HepG2 (cell line): ENCODE data around the gene ZSWIM6. TPM values are rescaled to one million over a fixed set of nuclear protein-coding genes. Genes with fewer than 3 reads are reported as not detected.

Experiments used
- ATAC-seq: fragments of 200-7000 bp; cut with Tn5 transposase; 3 replicates; pipeline ENCODE4 v1.9.1; 2020; ENCODE audit warnings: mild to moderate bottlenecking, moderate library complexity
- BruUV-seq: library from RNA; stranded (reverse); fragments of 400-500 nt; replicated peaks from 2 replicates; lab custom pipeline; 2021; lab: Mats Ljungman, UMichigan
- CTCF ChIA-PET: fragments of 300-600 bp; formaldehyde crosslinking; extraction: SDS; loops from one replicate; lab custom pipeline; 2021; ENCODE audit warnings: low total read pairs, inconsistent platforms, low intra/inter-chr PET ratio; lab: Yijun Ruan, JAX
- POLR2A ChIA-PET: fragments of 350-600 bp; sonication (Branson Sonifier 250); formaldehyde crosslinking; loops from one replicate; lab custom pipeline; 2020; ENCODE audit warnings: antibody characterized with exemption, inconsistent platforms; lab: Yijun Ruan, JAX
- DNase-seq: peaks from one replicate; pipeline ENCODE4 v3.0.0-alpha.2; 2015; ENCODE audit warnings: low spot score
- FAIRE-seq: peaks from 3 replicates; lab custom pipeline; 2011; peaks lifted over from hg19 to GRCh38; lab: Jason Lieb, UNC
- H2AFZ ChIP-seq: one replicate; pipeline ENCODE4 v1.6.1; 2011; ENCODE audit warnings: low read length, inconsistent platforms
- H3K27ac ChIP-seq: fragments of 300-600 bp; 3 replicates; pipeline ENCODE4 v1.8.0; 2011; ENCODE audit warnings: mixed run types, mild to moderate bottlenecking, mixed read lengths, low read length, inconsistent platforms; ENCODE audit not compliant: insufficient read depth; ENCODE audit errors: extremely low read length
- H3K27me3 ChIP-seq, 2 experiments: fragments of 200-600 bp in 1 of 2; 2 replicates in 1 of 2; 3 replicates in 1 of 2; pipeline versions ENCODE4 v1.6.0 to v1.8.0; 2011; ENCODE audit warnings: low read length in 2 of 2, mild to moderate bottlenecking in 2 of 2, moderate library complexity in 2 of 2, inconsistent platforms in 1 of 2; ENCODE audit not compliant: insufficient read depth in 2 of 2, control insufficient read depth in 1 of 2
- H3K36me3 ChIP-seq, 2 experiments: fragments of 200-600 bp in 1 of 2; replicated peaks in 1 of 2; 2 replicates in 1 of 2; 3 replicates in 1 of 2; pipeline versions ENCODE4 v1.5.1 to v1.8.0; 2011; ENCODE audit warnings: low read length in 2 of 2, inconsistent platforms in 1 of 2; ENCODE audit not compliant: insufficient read depth in 2 of 2, control insufficient read depth in 1 of 2
- H3K4me1 ChIP-seq: 2 replicates; pipeline ENCODE4 v1.5.1; 2012; ENCODE audit warnings: low read length, inconsistent platforms; ENCODE audit not compliant: insufficient read depth
- H3K4me2 ChIP-seq: 2 replicates; pipeline ENCODE4 v1.6.0; 2011; ENCODE audit warnings: low read depth, low read length, inconsistent platforms
- H3K4me3 ChIP-seq, 3 experiments: fragments of 200-600 bp in 1 of 3; sonication (generic), shearing (Covaris generic) in 1 of 3; replicated peaks in 1 of 3; 2 replicates each; pipeline ENCODE4 v1.5.1; 2011 to 2016; ENCODE audit warnings: low read length in 3 of 3, inconsistent platforms in 2 of 3, low read depth in 2 of 3, mild to moderate bottlenecking in 2 of 3, control low read depth in 1 of 3, mixed read lengths in 1 of 3; ENCODE audit not compliant: insufficient read depth in 1 of 3
- H3K79me2 ChIP-seq: one replicate; pipeline ENCODE4 v1.6.1; 2011; ENCODE audit warnings: low read length, inconsistent platforms; ENCODE audit not compliant: insufficient read depth
- H3K9ac ChIP-seq: 2 replicates; pipeline ENCODE4 v1.6.0; 2011; ENCODE audit warnings: mild to moderate bottlenecking, low read depth, low read length, inconsistent platforms; ENCODE audit not compliant: insufficient read depth
- H3K9me3 ChIP-seq: 2 replicates; pipeline ENCODE4 v1.5.1; 2012; ENCODE audit warnings: mild to moderate bottlenecking, low read length
- H4K20me1 ChIP-seq: 2 replicates; pipeline ENCODE4 v1.6.0; 2011; ENCODE audit warnings: inconsistent platforms, mild to moderate bottlenecking, low read length, moderate library complexity; ENCODE audit not compliant: insufficient read depth
- ARID4A ChIP-seq: sonication (generic); formaldehyde crosslinking; IDR thresholded peaks from 2 replicates; pipeline ENCODE4 v1.5.0; 2020; ENCODE audit warnings: mild to moderate bottlenecking, missing genetic modification reagents, borderline replicate concordance
- MAFF ChIP-seq: IDR thresholded peaks from 2 replicates; pipeline ENCODE4 v1.6.1; 2011; ENCODE audit warnings: low read depth, low read length, improper control_type of control experiment
- MAFK ChIP-seq, 2 experiments: IDR thresholded peaks in 1 of 2; conservative IDR thresholded peaks in 1 of 2; 2 replicates each; pipeline ENCODE4 v1.6.1; 2011; ENCODE audit warnings: improper control_type of control experiment in 2 of 2, low read length in 2 of 2
- MLX ChIP-seq: IDR thresholded peaks from 2 replicates; pipeline ENCODE4 v1.6.1; 2016
- NR3C1 ChIP-seq: sonication (generic); formaldehyde crosslinking; IDR thresholded peaks from 2 replicates; pipeline ENCODE4 v1.4.0; 2020; ENCODE audit warnings: missing genetic modification reagents
- TBX3 ChIP-seq: fragments of 450-650 bp; IDR thresholded peaks from 2 replicates; pipeline ENCODE4 v1.6.1; 2017; ENCODE audit warnings: antibody characterized with exemption, mild to moderate bottlenecking, inconsistent platforms, borderline replicate concordance
- TRIM22 ChIP-seq: fragments of 450-650 bp; IDR thresholded peaks from 2 replicates; pipeline ENCODE4 v1.6.1; 2017
- ZNF607 ChIP-seq: sonication (generic); formaldehyde crosslinking; IDR thresholded peaks from 2 replicates; pipeline ENCODE4 v1.5.1; 2020; ENCODE audit warnings: missing genetic modification reagents, mild to moderate bottlenecking, borderline replicate concordance
- ZNF781 ChIP-seq: sonication (generic); formaldehyde crosslinking; IDR thresholded peaks from 2 replicates; pipeline ENCODE4 v1.5.1; 2020; ENCODE audit warnings: borderline replicate concordance, mild to moderate bottlenecking, missing genetic modification reagents; ENCODE audit errors: not compliant biosample characterization
- ZSCAN5A ChIP-seq: sonication (generic); formaldehyde crosslinking; IDR thresholded peaks from 2 replicates; pipeline ENCODE4 v1.8.0; 2022; ENCODE audit warnings: mild to moderate bottlenecking, missing genetic modification reagents, borderline replicate concordance
- WGBS: methylation state at CpG from one replicate; pipeline ENCODE4 v1.1.6; 2017; ENCODE audit warnings: low lambda C conversion rate; 5-methylcytosine and 5-hydroxymethylcytosine counted together
- in situ Hi-C: cut with HindIII; loops from 2 replicates; pipeline ENCODE4 v1.10.0; 2017; ENCODE audit warnings: low pct_unique_long_range_greater_than_20kb; ENCODE audit not compliant: extremely low pct_ligation_motif_present
- intact Hi-C: fragments of 100-400 bp; cut with micrococcal nuclease; formaldehyde crosslinking; loops from one replicate; pipeline ENCODE4 v1.10.0; 2022; ENCODE audit not compliant: unreplicated experiment
- polyA plus RNA-seq, 8 experiments: library from polyadenylated mRNA; depleted of rRNA in 3 of 8; stranded (reverse) in 7 of 8; unstranded in 1 of 8; fragments of >200 nt; fragmentation: Illumina TruSeq in 4 of 8; extraction: Trizol in 4 of 8; gene quantifications; 2 replicates each; pipeline versions ENCODE4 v1.2.1 to v1.2.3, GENCODE V29; 2011 to 2016; ENCODE audit warnings: low read depth in 4 of 8, missing spikeins in 1 of 8, mixed read lengths in 1 of 8; ENCODE audit not compliant: insufficient read depth in 1 of 8
- total RNA-seq, 5 experiments: library from RNA; depleted of rRNA; stranded (reverse); fragments of >200 nt; fragmentation: Illumina TruSeq; extraction: Trizol; gene quantifications; 2 replicates each; pipeline ENCODE4 v1.2.3, GENCODE V29; 2016; ENCODE audit warnings: low read depth in 1 of 5

ZSWIM6 gene
- total and polyA plus RNA-seq, 2 of the 13 experiments (the other 11 are each of a cell fraction or from before 2014, with no cell fraction given): 0.82 to 1.9 TPM

- no peak for FAIRE-seq
- POLR2A ChIA-PET: no interaction called here
- ATAC-seq: no peak
- Histone ChIP-seq H3K27me3 (no peaks in the 10 kb centered on the region), H3K4me1 (no peaks in the 10 kb centered on the region), H3K79me2 (no peaks in the 10 kb centered on the region), H3K36me3 (no peaks in the 10 kb centered on the region), H3K4me2 (no peak overlapping the region), H3K4me3 (no peak overlapping the region), H2AFZ (no peak overlapping the region), H4K20me1 (no peaks in the 10 kb centered on the region), H3K27ac (no peak overlapping the region), H3K9ac (no peak overlapping the region), H3K9me3 (no peaks in the 10 kb centered on the region)
- TF ChIP-seq ZNF607 (CRISPR knock-in tag) (no peak), TRIM22 (no peak), MAFF (peak; percentile 60; the same call in 1 of the 2 replicates), MAFK (conservative IDR thresholded peaks at IDR 0.05 in 1 of 2, IDR thresholded peaks at IDR 0.05 in 1 of 2; ENCODE audit: low read length in 2 of 2) (peak; percentile 53; a peak in 3 of 4 replicates)
- 50% methylated on average over 1 of the region's 1 CpG for WGBS
- BruUV-seq: no TSS peak
- DNase-seq: no peak
- in situ Hi-C loops (no loop called here), intact Hi-C loops (no loop called here)
- CTCF ChIA-PET: no interaction called here
Measured at GRCh38 chr5:61489574-61489973, 157.5 kb downstream of the ZSWIM6 start.

- 47% methylated on average over 1 of the region's 1 CpG for WGBS
- DNase-seq: no peak
- intact Hi-C loops: no loop called here
- CTCF ChIA-PET: no interaction called here
- BruUV-seq: no TSS peak
- POLR2A ChIA-PET: no interaction called here
- FAIRE-seq: no peak
- Histone ChIP-seq H3K9me3 (no peaks in the 10 kb centered on the region), H4K20me1 (no peaks in the 10 kb centered on the region), H3K36me3 (no peaks in the 10 kb centered on the region), H3K4me1 (no peaks in the 10 kb centered on the region), H3K9ac (no peak overlapping the region), H2AFZ (no peak overlapping the region), H3K27me3 (no peaks in the 10 kb centered on the region; a peak in 1 of 5 replicates), H3K79me2 (no peaks in the 10 kb centered on the region), H3K4me3 (no peak overlapping the region), H3K4me2 (no peak overlapping the region), H3K27ac (no peak overlapping the region)
- ATAC-seq: no peak
- in situ Hi-C loops: no loop called here
- TF ChIP-seq MLX (CRISPR knock-in tag): no peak
- TF ChIP-seq ZSCAN5A (CRISPR knock-in tag): no peak
- no peak for TF ChIP-seq TBX3
- no peak for TF ChIP-seq NR3C1 (CRISPR knock-in tag)
- no peak for TF ChIP-seq ZNF781
- no peak for TF ChIP-seq ARID4A (CRISPR knock-in tag)
Measured at GRCh38 chr5:61491861-61492260, 159.8 kb downstream of the ZSWIM6 start.
